Embryonic facial prominence (tissue), 1 donor: Measurements from ENCODE around the gene SLC25A1.

Source experiments
- DNase-seq: peaks from one replicate; pipeline ENCODE4 v3.0.0-alpha.2; 2016; ENCODE audit errors: extremely low spot score

The SLC25A1 gene

GRCh38 chr22:19138217-19139000 is 40.1 kb downstream of the SLC25A1 start:
- no peak for DNase-seq

- DNase-seq, result no peak
Measured at GRCh38 chr22:19137384-19138216, 40.9 kb downstream of the SLC25A1 start.

GRCh38 chr22:19136915-19137314 is 41.6 kb downstream of the SLC25A1 start:
- no peak for DNase-seq

GRCh38 chr22:19134874-19135273 is 43.7 kb downstream of the SLC25A1 start:
- no peak for DNase-seq

- no peak for DNase-seq
Measured at GRCh38 chr22:19134176-19134831, 44.2 kb downstream of the SLC25A1 start.

- DNase-seq, result no peak
Measured at GRCh38 chr22:19133561-19133960, 45.0 kb downstream of the SLC25A1 start.

GRCh38 chr22:19132693-19133400 is 45.7 kb downstream of the SLC25A1 start:
- no peak for DNase-seq

- no peak for DNase-seq
Measured at GRCh38 chr22:19132153-19132552, 46.4 kb downstream of the SLC25A1 start.

- no peak for DNase-seq
Measured at GRCh38 chr22:19131685-19132015, 46.9 kb downstream of the SLC25A1 start.

- DNase-seq, result no peak
Measured at GRCh38 chr22:19130959-19131684, 47.4 kb downstream of the SLC25A1 start, which contains the start of gene TSSK2. TSS of gene TSSK2 (plus strand) at chr22:19131308. CDS start at chr22:19131400, 92 bp downstream.

- no peak for DNase-seq
Measured at GRCh38 chr22:19129871-19130270, 48.7 kb downstream of the SLC25A1 start.

- DNase-seq, result no peak
Measured at GRCh38 chr22:19128946-19129727, 49.4 kb downstream of the SLC25A1 start.

GRCh38 chr22:19128009-19128401 is 50.5 kb downstream of the SLC25A1 start:
- DNase-seq, result no peak

GRCh38 chr22:19127329-19128008 is 51.1 kb downstream of the SLC25A1 start:
- no peak for DNase-seq

GRCh38 chr22:19126309-19127273 is 51.9 kb downstream of the SLC25A1 start:
- DNase-seq, result no peak
